IPS-11a (cell line): ENCODE data around the gene PDE6D.
A peak's percentile ranks its signal among the peaks of the same experiment; 100 is the strongest.
"Not testable (repeated sequence)": the region's sequence is repeated elsewhere in the genome, so short reads cannot be mapped to it uniquely, and the experiment has no call there.

Experiments used
- H3K4me3 ChIP-seq: one replicate; pipeline ENCODE4 v1.5.1; 2013; ENCODE audit warnings: low read depth, low read length, control low read depth

PDE6D gene

DNA sequence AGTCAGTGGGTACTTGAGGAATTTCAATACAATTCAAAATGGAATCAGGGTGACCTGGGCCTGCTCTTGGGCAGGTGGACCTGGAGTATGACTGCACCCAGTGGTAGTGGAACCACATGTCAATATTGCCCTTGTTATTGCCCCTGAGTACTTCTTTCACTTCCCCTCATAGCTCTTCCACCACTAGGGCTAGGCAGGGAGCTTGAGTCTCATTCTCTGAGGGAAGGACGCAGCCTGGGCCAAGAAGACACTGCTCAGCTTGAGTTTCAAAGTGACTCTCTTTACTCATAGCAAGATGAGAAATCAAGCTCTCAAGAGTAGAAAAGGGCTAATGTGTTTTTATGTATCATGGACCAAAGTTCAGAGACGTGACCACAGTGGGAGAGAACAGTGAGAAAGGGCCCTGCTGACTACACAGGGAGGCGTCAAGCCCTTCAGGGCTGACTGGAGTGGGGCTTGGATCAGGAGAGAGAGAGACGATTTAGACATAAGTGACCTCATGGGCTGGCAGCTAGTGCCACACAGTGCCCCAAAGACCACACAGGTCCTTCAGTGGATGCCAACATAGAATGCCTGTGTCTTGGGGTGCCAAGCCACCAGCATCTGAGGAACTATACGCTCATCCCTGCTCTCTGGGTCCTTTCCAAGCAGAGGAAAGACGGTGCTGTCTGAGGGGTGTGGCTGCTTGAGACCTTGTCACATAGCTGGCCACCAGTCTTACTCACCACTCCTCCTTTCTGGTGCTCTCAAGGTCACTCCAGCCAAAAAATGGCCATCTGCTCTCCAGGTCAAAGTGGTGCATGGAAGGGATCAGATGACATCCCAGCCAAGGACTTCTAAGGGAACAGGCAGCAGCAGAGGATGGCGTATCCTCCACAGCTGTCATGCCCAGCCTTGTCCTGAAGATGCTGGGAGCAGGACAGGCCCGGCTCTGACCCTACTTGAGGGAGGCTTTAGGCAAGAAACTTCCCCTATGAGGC is 59.8 kb downstream of the PDE6D start:
- H3K4me3 ChIP-seq, result no peak overlapping the region

DNA sequence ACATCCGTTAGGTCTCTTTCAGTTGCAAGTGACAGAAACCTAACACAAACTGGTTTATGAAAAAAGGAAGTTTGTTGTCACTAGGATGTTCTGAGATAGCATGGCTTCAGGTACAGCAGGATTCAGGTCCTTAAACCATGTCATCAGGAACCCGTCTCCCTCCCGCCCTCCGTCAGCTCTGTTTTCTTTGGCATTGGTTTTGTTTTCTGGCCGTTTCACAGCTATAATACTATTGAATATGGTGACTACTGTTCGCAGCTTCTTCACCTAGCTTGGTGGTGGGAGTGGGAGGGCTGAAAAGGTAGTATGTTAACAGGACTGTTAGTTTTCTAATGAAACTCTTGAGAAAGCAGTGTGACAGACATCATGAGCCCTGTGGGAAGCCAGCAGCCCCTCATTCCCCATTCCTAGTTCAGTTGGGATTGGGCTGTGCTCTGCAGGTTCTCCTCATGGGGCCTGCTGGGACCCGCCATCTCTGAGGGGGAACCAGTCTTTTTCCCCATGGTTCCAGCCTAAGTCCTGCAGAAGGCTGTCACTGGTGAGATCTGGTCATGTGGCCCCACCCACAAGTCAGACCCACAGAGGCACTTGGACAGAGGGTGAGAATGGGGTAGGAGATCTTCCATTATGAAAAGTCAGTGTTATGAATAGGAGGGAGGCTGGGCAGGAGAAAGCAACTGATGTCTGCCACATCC is 60.6 kb downstream of the PDE6D start:
- no peak overlapping the region for H3K4me3 ChIP-seq

- H3K4me3 ChIP-seq, result no peak overlapping the region
These were observed 62.3 kb downstream of the PDE6D start for GRCh38 chr2:231718799-231719198.

DNA sequence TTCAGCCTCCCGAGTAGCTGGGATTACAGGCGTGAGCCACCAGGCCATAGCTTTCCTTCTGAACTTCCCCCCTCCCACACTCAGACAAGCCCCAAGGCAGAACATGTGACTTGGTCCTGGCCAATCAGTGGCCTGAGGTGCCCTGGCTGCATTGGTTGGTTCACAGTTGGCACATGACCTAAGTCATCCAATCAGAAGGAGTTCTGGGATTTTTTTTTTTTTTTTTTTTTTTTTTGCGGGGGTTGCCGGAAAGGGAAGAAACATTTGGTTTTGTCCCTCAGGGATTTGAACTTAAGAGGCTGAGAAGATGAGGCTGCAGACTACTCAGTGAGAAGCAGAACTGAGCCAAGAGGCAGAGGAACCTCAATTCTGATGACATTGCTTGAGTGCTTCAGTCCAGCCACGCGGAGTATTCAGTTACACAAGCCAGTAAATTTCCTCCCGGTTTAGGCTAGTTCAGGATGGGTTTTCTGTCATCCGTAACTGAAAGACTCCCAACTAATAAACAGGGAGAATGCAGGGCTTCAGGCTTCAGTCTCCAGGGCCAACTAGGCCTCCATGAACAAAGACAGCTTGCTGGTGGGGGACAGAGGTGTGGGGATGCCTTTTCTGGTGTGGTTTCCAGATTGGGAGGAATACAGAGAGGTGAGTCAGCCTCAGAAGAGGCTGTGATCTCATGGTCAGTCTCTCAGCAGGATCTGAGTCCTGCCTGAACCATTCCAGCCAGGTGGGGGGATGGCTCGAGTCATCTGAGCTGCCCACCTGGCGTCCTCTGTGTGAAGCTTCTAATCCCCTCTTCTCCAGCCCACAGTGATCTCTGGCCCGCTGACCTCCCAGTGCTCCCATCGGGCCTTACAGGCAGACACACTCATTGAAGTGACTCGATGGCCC is 63.6 kb downstream of the PDE6D start:
- no peak overlapping the region for H3K4me3 ChIP-seq

GRCh38 chr2:231716666-231717280 is 64.3 kb downstream of the PDE6D start:
- H3K4me3 ChIP-seq, result no peak overlapping the region

GRCh38 chr2:231715988-231716616 is 65.0 kb downstream of the PDE6D start:
- H3K4me3 ChIP-seq, result no peak overlapping the region

GRCh38 chr2:231715499-231715837 is 65.6 kb downstream of the PDE6D start:
- H3K4me3 ChIP-seq, result no peak overlapping the region

DNA sequence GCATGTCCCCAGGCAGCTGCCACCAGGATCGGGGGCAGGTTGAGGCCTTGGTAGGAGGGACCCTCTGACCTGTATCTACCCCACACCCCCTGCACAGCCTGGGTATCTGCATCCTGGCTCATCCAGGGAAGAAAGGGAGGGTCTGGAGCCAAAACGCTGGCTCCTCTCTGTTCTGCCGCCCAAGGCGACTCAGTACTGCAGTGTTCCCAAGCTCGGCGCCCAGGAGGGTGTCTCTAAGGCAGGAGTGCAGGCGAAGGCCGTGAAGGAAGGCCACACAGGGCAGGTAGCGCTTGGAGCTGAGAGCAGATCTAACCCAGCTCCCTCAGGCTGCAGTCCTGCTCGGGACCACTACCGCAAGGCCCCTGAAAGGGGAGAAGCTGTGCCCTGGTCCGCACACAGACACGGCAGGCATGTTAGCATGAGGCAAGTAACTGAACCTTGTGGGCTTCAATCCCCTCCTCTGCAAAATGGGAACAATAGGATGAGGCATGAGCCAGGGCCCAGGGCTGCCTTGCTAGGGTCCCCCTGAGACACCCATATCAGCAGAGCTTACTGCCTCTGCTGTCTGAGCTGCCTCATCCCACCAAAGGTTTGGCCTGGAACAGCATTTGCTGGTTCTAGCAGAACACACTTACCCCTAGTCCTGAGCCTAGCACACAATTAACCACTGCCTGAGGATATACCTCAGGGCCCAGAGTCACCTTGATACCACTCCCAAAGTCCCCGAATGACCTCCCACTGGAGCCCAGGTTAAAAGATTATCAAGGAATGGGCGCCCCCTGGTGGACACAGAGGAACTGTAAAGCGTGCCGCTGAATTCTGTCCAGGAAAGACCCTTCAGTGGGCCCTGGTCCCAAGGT is 66.2 kb downstream of the PDE6D start:
- no peak overlapping the region for H3K4me3 ChIP-seq

GRCh38 chr2:231713730-231714638 is 67.1 kb downstream of the PDE6D start:
- H3K4me3 ChIP-seq, result no peak overlapping the region

GRCh38 chr2:231713406-231713729 is 67.7 kb downstream of the PDE6D start:
- H3K4me3 ChIP-seq, result not testable (repeated sequence)

GRCh38 chr2:231712451-231713021 is 68.5 kb downstream of the PDE6D start:
- peak overlapping the region; percentile 90 for H3K4me3 ChIP-seq

- peak overlapping the region; percentile 90 for H3K4me3 ChIP-seq
These were observed 69.2 kb downstream of the PDE6D start for GRCh38 chr2:231711677-231712450.

DNA sequence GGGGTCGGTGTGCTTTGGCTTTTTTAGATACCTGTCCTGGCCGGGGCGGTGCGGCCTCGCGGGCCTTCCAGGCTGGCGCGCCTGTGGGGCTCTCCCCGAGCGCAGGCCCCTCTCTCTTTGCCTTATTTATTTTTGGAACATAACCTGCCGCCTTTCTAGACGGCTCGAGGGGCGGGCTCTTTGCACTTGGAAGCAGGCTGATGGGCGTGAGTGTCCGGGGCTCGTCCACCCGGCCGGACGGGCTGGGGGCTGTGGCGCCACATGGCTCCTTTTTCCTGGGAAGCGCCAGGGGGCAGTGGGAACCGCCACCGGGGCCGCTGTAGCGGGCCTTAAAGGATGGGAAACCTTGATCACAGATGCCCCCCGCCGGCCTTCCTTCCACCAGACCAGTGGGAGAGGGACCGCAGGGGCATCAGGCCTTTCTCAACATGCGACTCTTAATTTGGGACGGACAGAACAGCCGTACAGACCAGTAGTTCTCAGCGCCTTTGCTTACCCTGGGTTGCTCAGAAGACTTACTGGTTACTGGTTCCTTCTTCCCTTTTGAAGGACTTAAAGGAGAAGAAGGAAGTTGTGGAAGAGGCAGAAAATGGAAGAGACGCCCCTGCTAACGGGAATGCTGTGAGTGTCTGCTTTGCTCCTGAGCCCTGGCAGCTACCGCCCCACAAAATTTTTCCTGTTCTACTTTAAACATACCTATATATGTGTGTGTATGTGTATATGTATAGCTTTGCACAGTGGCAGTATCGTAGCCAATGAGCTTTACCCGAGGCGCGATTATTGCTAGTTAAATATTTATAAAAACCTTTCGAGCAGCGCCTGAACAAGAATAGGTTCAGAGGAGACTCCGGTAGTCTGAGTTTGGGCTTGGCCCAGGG is 70.0 kb downstream of the PDE6D start:
- H3K4me3 ChIP-seq, result peak overlapping the region; percentile 90

DNA sequence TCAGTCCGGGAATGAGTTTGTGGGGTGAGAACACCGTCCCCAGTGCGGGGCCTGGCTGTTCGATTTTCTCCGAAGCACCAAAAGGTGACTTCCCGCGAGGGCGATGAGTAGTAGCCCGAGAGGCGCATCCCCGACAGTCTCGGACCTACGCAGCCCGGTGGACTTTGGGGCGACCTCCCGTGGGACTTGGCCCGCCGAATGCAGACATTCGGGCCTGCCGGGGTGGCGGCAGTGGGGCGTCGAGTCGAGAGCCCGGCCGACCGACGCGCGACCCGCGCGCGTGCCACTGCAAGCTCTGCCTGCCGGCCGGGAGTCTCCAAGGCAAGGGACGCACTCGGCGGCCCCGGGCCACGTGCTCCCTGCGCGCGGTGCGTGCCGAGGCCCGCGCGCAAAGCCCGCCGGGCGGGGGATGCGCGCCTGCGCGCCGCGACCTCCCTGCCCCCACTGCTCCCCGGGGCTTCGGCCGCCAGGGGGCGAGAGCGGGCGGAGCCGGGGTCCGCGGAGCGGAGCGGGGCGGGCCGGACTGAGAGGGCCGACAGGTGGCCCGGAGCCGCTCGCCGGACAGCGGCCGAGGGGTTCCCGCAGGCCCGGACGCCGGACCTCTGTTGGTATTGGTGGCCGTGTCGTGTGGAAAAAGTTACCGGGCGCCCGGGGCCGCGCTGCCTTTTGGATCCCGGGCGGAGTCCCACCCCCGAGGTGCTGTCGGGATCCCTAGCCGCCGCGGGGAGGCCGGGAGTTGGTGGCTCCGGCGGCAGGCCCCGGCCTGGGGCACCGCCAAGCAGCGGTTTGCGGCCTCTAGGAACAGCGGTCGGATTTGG is 70.9 kb downstream of the PDE6D start:
- H3K4me3 ChIP-seq, result peak overlapping the region; percentile 90

DNA sequence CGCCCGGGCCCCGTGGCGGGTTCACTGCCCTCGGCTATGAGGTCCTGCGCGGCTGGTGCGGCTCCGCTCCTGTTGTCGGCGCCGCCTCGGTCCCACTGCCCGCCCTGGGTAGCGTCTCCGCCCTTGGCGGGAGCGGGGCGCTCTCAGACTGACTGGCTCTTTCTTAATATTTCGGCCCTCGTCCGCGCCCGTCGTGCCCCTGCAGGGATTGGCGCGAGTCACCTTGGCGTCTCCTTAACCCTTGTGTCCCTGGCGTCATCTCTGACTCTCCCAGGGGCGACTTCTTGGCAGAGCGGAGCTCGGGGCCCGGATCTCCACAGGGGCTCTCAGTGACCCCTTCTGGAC is 71.5 kb downstream of the PDE6D start:
- peak overlapping the region; percentile 90 for H3K4me3 ChIP-seq
